ENCODE measurements around the gene PCCA.

GRCh38 chr13:100091391-100091790, 2.5 kb downstream of the PCCA start:
- TF ChIP-seq, protein P1, sequence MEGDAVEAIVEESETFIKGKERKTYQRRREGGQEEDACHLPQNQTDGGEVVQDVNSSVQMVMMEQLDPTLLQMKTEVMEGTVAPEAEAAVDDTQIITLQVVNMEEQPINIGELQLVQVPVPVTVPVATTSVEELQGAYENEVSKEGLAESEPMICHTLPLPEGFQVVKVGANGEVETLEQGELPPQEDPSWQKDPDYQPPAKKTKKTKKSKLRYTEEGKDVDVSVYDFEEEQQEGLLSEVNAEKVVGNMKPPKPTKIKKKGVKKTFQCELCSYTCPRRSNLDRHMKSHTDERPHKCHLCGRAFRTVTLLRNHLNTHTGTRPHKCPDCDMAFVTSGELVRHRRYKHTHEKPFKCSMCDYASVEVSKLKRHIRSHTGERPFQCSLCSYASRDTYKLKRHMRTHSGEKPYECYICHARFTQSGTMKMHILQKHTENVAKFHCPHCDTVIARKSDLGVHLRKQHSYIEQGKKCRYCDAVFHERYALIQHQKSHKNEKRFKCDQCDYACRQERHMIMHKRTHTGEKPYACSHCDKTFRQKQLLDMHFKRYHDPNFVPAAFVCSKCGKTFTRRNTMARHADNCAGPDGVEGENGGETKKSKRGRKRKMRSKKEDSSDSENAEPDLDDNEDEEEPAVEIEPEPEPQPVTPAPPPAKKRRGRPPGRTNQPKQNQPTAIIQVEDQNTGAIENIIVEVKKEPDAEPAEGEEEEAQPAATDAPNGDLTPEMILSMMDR (IDR thresholded peaks at IDR 0.05) = no peak
- TF ChIP-seq POLR2A (IDR thresholded peaks at IDR 0.05) = no peak

Measured in prostate gland (tissue), 2 donors.